SK-N-SH treated with all-trans-retinoic acid at 6 μM for 48 hours (cell line): ENCODE measurements around the gene TSPAN18.

Experiments used
- ARNTL ChIP-seq: fragments of 450-650 bp; formaldehyde crosslinking; IDR thresholded peaks from 2 replicates; pipeline ENCODE4 v1.5.0; 2020; ENCODE audit warnings: low read depth, mild to moderate bottlenecking, moderate library complexity, borderline replicate concordance
- CSRNP3 ChIP-seq: fragments of 250-450 bp; sonication (Bioruptor Pico); IDR thresholded peaks from 2 replicates; pipeline ENCODE4 v1.5.1; 2021; ENCODE audit warnings: mild to moderate bottlenecking, moderate library complexity
- ESRRG ChIP-seq: fragments of 250-450 bp; sonication (Bioruptor Pico); IDR thresholded peaks from 2 replicates; pipeline ENCODE4 v1.6.1; 2021; ENCODE audit warnings: mild to moderate bottlenecking
- ISL1 ChIP-seq: fragments of 250-450 bp; sonication (Bioruptor Pico); IDR thresholded peaks from 2 replicates; pipeline ENCODE4 v2.1.2; 2022; ENCODE audit warnings: mild to moderate bottlenecking, moderate library complexity
- RARB ChIP-seq: fragments of 250-450 bp; sonication (Bioruptor Pico); IDR thresholded peaks from 2 replicates; pipeline ENCODE4 v1.8.0; 2021; ENCODE audit warnings: mild to moderate bottlenecking, moderate library complexity
- TCF4 ChIP-seq: fragments of 250-450 bp; sonication (Bioruptor Pico); IDR thresholded peaks from 2 replicates; pipeline ENCODE4 v1.8.0; 2021; ENCODE audit warnings: mild to moderate bottlenecking, moderate library complexity, borderline replicate concordance
- TOX ChIP-seq: fragments of 250-450 bp; sonication (Bioruptor Pico); IDR thresholded peaks from 2 replicates; pipeline ENCODE4 v1.8.0; 2021; ENCODE audit warnings: mild to moderate bottlenecking, moderate library complexity, borderline replicate concordance
- ZC3H10 ChIP-seq: fragments of 250-450 bp; sonication (Bioruptor Pico); IDR thresholded peaks from 2 replicates; pipeline ENCODE4 v1.5.1; 2021; ENCODE audit warnings: mild to moderate bottlenecking, moderate library complexity
- ZFP3 ChIP-seq: fragments of 250-450 bp; sonication (Bioruptor Pico); IDR thresholded peaks from 2 replicates; pipeline ENCODE4 v1.5.0; 2020; ENCODE audit warnings: mild to moderate bottlenecking, moderate library complexity
- ZFP30 ChIP-seq: fragments of 450-650 bp; formaldehyde crosslinking; IDR thresholded peaks from 2 replicates; pipeline ENCODE4 v1.5.0; 2022; ENCODE audit warnings: mild to moderate bottlenecking, moderate library complexity
- ZNF565 ChIP-seq: fragments of 450-650 bp; formaldehyde crosslinking; conservative IDR thresholded peaks from 2 replicates; pipeline ENCODE4 v1.5.0; 2020; ENCODE audit warnings: low read depth, mild to moderate bottlenecking, moderate library complexity
- ZNF8 ChIP-seq: fragments of 450-650 bp; formaldehyde crosslinking; IDR thresholded peaks from 2 replicates; pipeline ENCODE4 v1.5.0; 2020; ENCODE audit warnings: mild to moderate bottlenecking, moderate library complexity

- TF ChIP-seq ZNF8 (CRISPR knock-in tag) (no peak), ZFP30 (CRISPR knock-in tag) (no peak), ZC3H10 (CRISPR knock-in tag) (no peak), TCF4 (CRISPR knock-in tag) (no peak), ZNF565 (CRISPR knock-in tag) (no peak), ARNTL (CRISPR knock-in tag) (no peak), RARB (CRISPR knock-in tag) (no peak), ESRRG (CRISPR knock-in tag) (no peak), ZFP3 (CRISPR knock-in tag) (no peak), CSRNP3 (CRISPR knock-in tag) (no peak), ISL1 (no peak), TOX (no peak)
These were observed 132.2 kb downstream of the TSPAN18 start for GRCh38 chr11:44858796-44859527.
